Measurements from ENCODE around the gene CKB.

CKB gene

GRCh38 chr14:103483600-103483999 is 39.0 kb downstream of the CKB start:
- DNase-seq, result no peak

DNA sequence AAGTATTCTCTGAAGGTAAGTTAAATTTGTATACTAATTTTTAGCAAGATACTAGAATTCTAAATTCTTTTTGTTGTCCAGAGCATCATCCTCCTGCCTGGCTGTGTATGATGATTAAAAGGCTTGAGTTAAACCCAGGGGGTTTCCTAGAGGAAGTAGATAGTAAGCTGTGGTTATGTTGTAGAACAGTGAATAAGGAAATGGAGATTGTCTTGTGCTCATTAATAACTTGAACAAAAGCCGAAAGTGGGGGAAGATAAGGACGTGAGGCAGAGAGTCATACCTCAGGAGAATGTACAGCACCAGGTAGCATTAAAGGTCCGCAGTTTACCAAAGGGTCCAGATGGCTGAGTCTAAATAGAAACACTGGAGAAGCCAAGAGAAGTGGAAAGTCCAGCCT is 42.0 kb downstream of the CKB start:
- DNase-seq, result no peak

DNA sequence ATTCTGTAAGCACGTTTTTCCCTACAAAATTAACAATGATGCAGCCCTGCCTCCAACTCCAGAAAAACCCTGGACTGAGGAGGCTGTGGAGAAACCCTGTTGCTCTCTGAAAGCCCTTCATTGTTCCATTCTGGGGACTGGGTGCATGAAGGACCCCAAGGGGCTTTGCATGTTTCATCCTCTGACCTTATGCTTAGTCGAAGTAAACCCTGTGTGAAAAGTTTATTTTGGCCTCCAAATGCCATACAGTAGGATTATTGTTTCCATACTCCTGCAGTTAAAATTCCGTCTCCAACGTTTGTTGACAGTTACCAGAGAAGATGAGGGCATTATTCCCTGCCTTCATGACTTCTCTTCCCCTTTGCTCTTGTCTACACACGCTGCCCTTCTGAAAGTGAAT is 46.0 kb downstream of the CKB start:
- no peak for DNase-seq

GRCh38 chr14:103476065-103476464 is 46.6 kb downstream of the CKB start:
- no peak for DNase-seq

DNA sequence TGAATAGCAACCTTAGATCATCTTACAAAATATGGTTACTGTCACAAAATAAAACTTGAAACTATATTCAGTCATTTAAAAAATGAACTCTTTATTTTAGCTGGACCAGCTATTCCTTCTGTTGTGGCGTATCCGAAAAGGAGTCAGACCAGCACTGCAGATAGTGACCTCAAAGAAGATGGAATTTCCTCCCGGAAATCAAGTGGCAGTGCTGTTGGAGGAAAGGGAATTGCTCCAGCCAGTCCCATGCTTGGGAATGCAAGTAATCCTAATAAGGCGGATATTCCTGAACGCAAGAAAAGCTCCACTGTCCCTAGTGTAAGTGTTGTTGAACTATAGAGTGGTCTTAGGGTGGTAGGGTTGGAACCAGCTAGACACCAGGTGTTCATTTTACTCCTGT is 47.7 kb downstream of the CKB start:
- DNase-seq, result no peak

DNA sequence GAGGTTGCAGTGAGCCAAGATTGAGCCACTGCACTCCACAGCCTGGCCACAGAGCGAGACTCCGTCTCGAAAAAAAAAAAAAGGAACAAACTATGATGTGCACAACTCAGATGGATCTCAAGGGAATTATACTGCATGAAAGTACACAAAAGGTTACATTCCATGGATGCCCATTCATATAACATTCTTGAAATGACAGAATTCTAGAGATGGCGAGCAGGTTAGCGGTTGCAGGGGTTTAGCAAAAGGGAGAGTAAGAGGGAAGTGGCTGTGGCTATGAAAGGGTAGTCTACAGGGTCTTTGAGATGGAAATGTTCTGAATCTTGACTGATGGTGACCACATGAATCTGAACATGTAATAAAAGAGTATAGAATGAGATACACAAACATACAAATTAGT is 49.7 kb downstream of the CKB start:
- DNase-seq, result no peak

Measured in COR-L47 (cell line).